ENCODE measurements around the gene ELP4. TPM values are rescaled to one million over a fixed set of nuclear protein-coding genes. Genes with fewer than 3 reads are reported as not detected.
A peak's percentile ranks its signal among the peaks of the same experiment; 100 is the strongest.
"Not testable (repeated sequence)": the region's sequence is repeated elsewhere in the genome, so short reads cannot be mapped to it uniquely, and the experiment has no call there.

The ELP4 gene
- total RNA-seq, 1 donor from 2014 or later = 15.0 TPM

DNA sequence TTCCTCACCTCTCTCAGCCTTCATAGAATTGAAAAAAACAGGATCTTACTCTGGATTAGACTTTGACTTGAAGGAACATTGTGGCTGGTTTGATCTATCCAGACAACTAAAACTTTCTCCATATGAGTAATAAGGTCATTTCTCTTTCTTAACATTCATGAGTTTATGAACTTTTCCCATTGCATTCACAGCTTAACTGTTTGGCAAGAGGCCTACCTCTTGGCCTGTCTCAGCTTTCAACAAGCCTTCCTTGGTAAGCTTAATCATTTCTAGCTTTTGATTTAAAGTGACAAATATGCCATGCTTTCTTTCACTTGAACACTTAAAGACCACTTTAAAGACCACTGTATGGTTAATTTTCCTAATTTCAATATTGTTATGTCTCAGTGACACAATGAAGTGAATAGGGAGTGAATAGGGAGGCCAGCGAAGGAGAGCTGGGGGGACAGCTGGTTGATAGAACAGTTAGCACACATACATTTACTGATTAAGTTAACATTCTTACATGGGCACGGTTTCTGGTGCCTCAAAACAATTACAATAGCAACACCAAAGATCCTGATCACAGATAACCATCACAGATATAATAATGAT is 17.1 kb upstream of the ELP4 start:
- Mint-ChIP-seq H3K36me3 (ENCODE audit: unreplicated experiment) (peaks cover 21% of the 10 kb centered on the region), H3K27me3 (ENCODE audit: unreplicated experiment) (no peaks in the 10 kb centered on the region)

DNA sequence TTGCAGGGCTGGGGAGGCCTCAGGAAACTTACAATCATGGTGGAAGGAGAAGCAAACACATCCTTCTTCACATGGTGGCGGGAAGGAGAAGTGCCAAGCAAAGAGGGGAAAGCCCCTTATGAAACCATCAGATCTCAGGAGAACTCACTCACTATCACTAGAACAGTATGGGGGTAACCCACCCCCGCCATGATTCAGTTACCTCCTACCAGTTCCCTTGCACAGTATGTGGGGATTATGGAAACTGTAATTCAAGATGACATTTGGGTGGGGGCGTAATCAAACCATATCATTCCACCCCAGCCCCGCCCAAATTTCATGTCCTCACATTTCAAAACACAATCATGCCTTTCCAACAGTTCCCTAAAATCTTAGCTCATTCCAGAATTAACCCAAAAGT is 16.3 kb upstream of the ELP4 start:
- Mint-ChIP-seq H3K9me3 (ENCODE audit: unreplicated experiment) (peaks cover 3% of the 10 kb centered on the region), H3K36me3 (ENCODE audit: unreplicated experiment) (peaks cover 21% of the 10 kb centered on the region), H3K27ac (ENCODE audit: unreplicated experiment) (no peak overlapping the region), H3K4me3 (ENCODE audit: unreplicated experiment) (no peak overlapping the region), H3K27me3 (ENCODE audit: unreplicated experiment) (no peaks in the 10 kb centered on the region), H3K4me1 (ENCODE audit: unreplicated experiment) (peaks cover 13% of the 10 kb centered on the region)
- no peak for DNase-seq (ENCODE audit: extremely low spot score, unreplicated experiment)
- TF ChIP-seq, protein P1, sequence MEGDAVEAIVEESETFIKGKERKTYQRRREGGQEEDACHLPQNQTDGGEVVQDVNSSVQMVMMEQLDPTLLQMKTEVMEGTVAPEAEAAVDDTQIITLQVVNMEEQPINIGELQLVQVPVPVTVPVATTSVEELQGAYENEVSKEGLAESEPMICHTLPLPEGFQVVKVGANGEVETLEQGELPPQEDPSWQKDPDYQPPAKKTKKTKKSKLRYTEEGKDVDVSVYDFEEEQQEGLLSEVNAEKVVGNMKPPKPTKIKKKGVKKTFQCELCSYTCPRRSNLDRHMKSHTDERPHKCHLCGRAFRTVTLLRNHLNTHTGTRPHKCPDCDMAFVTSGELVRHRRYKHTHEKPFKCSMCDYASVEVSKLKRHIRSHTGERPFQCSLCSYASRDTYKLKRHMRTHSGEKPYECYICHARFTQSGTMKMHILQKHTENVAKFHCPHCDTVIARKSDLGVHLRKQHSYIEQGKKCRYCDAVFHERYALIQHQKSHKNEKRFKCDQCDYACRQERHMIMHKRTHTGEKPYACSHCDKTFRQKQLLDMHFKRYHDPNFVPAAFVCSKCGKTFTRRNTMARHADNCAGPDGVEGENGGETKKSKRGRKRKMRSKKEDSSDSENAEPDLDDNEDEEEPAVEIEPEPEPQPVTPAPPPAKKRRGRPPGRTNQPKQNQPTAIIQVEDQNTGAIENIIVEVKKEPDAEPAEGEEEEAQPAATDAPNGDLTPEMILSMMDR (IDR thresholded peaks at IDR 0.05) = no peak

More for the DNA sequence above, 17.1 kb upstream of the ELP4 start:
- TF ChIP-seq, protein P1 (IDR thresholded peaks at IDR 0.05) = no peak
- Mint-ChIP-seq H3K9me3 (ENCODE audit: unreplicated experiment) (peaks cover 3% of the 10 kb centered on the region), H3K27ac (ENCODE audit: unreplicated experiment) (no peak overlapping the region), H3K4me1 (ENCODE audit: unreplicated experiment) (peaks cover 12% of the 10 kb centered on the region), H3K4me3 (ENCODE audit: unreplicated experiment) (no peak overlapping the region)
- no peak for DNase-seq (ENCODE audit: extremely low spot score, unreplicated experiment)

DNA sequence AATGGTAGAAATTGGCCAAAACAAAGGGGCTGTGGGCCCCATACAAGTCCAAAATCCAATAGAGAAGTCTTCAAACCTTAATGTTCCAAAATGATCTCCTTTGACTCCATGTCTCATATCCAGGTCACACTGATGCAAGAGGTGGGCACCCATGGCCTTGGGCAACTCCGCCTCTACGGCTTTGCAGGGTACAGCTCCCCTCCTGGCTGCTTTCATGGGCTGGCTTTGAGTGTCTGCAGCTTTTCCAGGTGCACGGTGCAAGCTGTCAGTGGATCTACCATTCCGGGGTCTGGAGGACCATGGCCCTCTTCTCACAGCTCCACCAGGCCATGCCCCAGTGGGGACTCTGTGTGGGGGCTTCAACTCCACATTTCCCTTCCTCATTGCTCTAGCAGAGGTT is 15.8 kb upstream of the ELP4 start:
- not testable (repeated sequence) for H3K27ac Mint-ChIP-seq (ENCODE audit: unreplicated experiment); H3K27me3 Mint-ChIP-seq (ENCODE audit: unreplicated experiment); H3K4me3 Mint-ChIP-seq (ENCODE audit: unreplicated experiment); H3K9me3 Mint-ChIP-seq (ENCODE audit: unreplicated experiment); DNase-seq (ENCODE audit: extremely low spot score, unreplicated experiment)
- H3K4me1 Mint-ChIP-seq (ENCODE audit: unreplicated experiment) = peaks cover 19% of the 10 kb centered on the region
- peaks cover 21% of the 10 kb centered on the region for H3K36me3 Mint-ChIP-seq (ENCODE audit: unreplicated experiment)

DNA sequence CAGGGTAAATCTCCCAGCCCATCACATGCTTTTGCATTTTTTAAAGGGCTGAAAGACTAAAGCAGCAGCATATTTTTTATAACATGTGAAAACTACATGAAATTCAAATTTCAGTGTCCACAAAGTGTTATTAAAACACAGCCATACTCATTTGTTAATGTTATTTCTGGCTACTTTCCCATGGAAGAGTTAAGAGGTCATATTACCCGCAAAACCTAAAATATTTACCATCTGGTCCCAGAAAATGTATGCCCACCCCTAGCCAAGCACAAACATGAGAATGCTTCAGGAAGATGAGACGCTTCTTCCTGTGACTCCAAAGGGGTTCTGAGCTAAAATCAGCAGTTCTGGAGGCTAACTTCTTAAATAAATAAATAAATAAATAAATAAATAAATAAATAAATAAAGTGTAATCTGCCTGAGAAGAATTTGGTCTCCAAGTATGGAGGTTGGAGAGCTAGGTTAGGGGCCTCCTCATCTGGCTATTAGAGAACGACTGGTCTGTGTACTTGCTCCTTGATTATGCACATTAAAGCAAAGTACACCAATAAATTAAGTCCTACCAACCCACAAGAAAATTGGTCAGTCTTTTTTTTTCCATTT is 9.9 kb upstream of the ELP4 start:
- Mint-ChIP-seq H3K4me3 (ENCODE audit: unreplicated experiment) (peak overlapping the region; percentile 18), H3K36me3 (ENCODE audit: unreplicated experiment) (peaks cover 24% of the 10 kb centered on the region), H3K27me3 (ENCODE audit: unreplicated experiment) (no peaks in the 10 kb centered on the region), H3K27ac (ENCODE audit: unreplicated experiment) (no peak overlapping the region), H3K4me1 (ENCODE audit: unreplicated experiment) (peaks cover 25% of the 10 kb centered on the region), H3K9me3 (ENCODE audit: unreplicated experiment) (peaks cover 3% of the 10 kb centered on the region)
- no peak for DNase-seq (ENCODE audit: extremely low spot score, unreplicated experiment)
- TF ChIP-seq, protein P1 (IDR thresholded peaks at IDR 0.05) = no peak

DNA sequence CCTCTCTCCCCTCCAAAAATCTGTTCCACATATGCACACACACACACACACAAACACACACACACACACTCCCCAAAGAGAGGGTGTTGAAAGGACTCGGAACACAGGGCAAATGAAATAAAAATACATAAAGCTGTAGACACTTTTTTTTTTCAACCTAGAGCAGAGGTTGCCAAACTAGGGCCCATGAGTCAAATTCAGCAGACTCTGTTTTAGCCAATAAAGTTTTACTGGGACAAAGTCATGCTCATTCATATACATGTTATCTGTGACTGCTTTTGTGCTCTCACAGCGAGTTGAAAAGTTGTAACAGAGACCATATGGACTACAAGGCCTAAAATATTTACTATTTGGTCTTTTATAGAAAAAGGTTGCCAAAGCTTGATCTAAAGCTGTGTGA is 9.0 kb upstream of the ELP4 start:
- Mint-ChIP-seq H3K36me3 (ENCODE audit: unreplicated experiment) (peaks cover 23% of the 10 kb centered on the region), H3K4me3 (ENCODE audit: unreplicated experiment) (no peak overlapping the region), H3K4me1 (ENCODE audit: unreplicated experiment) (peaks cover 25% of the 10 kb centered on the region), H3K27ac (ENCODE audit: unreplicated experiment) (no peak overlapping the region), H3K27me3 (ENCODE audit: unreplicated experiment) (no peaks in the 10 kb centered on the region), H3K9me3 (ENCODE audit: unreplicated experiment) (no peaks in the 10 kb centered on the region)
- DNase-seq (ENCODE audit: extremely low spot score, unreplicated experiment) = no peak
- TF ChIP-seq, protein P1 (IDR thresholded peaks at IDR 0.05) = no peak

Data from osteocyte (in vitro differentiated cells).